Lung (tissue), 12 donors: ENCODE measurements around the gene AIRE. TPM values are rescaled to one million over a fixed set of nuclear protein-coding genes. Genes with fewer than 3 reads are reported as not detected.

Experiments
- ATAC-seq: fragments of 200-7000 bp; cut with Tn5 transposase; one replicate; pipeline ENCODE4 v1.9.1; 2020; ENCODE audit warnings: moderate number of reproducible peaks; ENCODE audit not compliant: insufficient read depth, low FRiP score
- DNase-seq, 3 donors: peaks; one replicate each; pipeline ENCODE4 v3.0.0-alpha.2; 2013 to 2017
- H3K27ac ChIP-seq, 2 donors: one replicate each; pipeline ENCODE4 v1.5.1; 2013; ENCODE audit warnings: mild to moderate bottlenecking in 2 of 2, moderate library complexity in 2 of 2, control low read depth in 1 of 2, inconsistent platforms in 1 of 2, low read depth in 1 of 2, low read length in 1 of 2
- H3K27me3 ChIP-seq, 3 donors: one replicate each; pipeline ENCODE4 v1.5.1; 2013; ENCODE audit warnings: low read length in 2 of 3; ENCODE audit not compliant: control insufficient read depth in 3 of 3, insufficient read depth in 3 of 3
- H3K36me3 ChIP-seq, 4 donors: one replicate each; pipeline ENCODE4 v1.5.1; 2013; ENCODE audit warnings: low read length in 4 of 4, mild to moderate bottlenecking in 1 of 4, moderate library complexity in 1 of 4; ENCODE audit not compliant: control insufficient read depth in 4 of 4, insufficient read depth in 4 of 4
- H3K4me1 ChIP-seq, 5 donors: one replicate each; pipeline ENCODE4 v1.5.1; 2013; ENCODE audit warnings: low read length in 5 of 5, mild to moderate bottlenecking in 2 of 5, moderate library complexity in 1 of 5; ENCODE audit not compliant: control insufficient read depth in 5 of 5, insufficient read depth in 5 of 5
- H3K4me3 ChIP-seq: one replicate; pipeline ENCODE4 v1.5.1; 2013; ENCODE audit warnings: mild to moderate bottlenecking, control low read depth, moderate library complexity
- H3K9ac ChIP-seq, 2 donors: one replicate each; pipeline ENCODE4 v1.5.1; 2013; ENCODE audit warnings: low read length in 2 of 2, control low read depth in 1 of 2; ENCODE audit not compliant: insufficient read depth in 1 of 2
- H3K9me3 ChIP-seq, 4 donors: one replicate each; pipeline ENCODE4 v1.5.1; 2013; ENCODE audit warnings: low read length in 3 of 4, mild to moderate bottlenecking in 1 of 4, moderate library complexity in 1 of 4; ENCODE audit not compliant: control insufficient read depth in 4 of 4, insufficient read depth in 3 of 4
- WGBS, 2 donors: extraction: QIAGEN DNeasy Blood & Tissue Kit; methylation state at CpG; one replicate each; pipeline ENCODE4 v1.1.7; 2013; 5-methylcytosine and 5-hydroxymethylcytosine counted together
- polyA plus RNA-seq, 2 donors: library from polyadenylated mRNA; stranded (reverse); fragments of 200-250 nt; gene quantifications; one replicate each; pipeline ENCODE4 v1.2.1, GENCODE V29; 2013
- total RNA-seq, 2 donors: library from RNA; depleted of rRNA in 1 of 2; stranded (reverse); fragments of >200 nt in 1 of 2; gene quantifications; one replicate each; pipeline ENCODE4 v1.2.1, GENCODE V29; 2014 to 2021
- TF ChIP-seq, protein P1 (sequence below): IDR thresholded peaks from 2 replicates; pipeline ENCODE4 v1.5.1; 2012; ENCODE audit warnings: mild to moderate bottlenecking; ENCODE audit errors: control extremely low read depth, extremely low read depth
- donor health status: control.
- donor health status: control.
- donor health status: Bipolar disorder and iron deficiency.
- donor health status: healthy.
- donor health status: DM: yes; HTN: yes; CAD: no.

AIRE gene
- total and polyA plus RNA-seq, 4 donors, result 0.37 TPM; not detected in 3

DNA sequence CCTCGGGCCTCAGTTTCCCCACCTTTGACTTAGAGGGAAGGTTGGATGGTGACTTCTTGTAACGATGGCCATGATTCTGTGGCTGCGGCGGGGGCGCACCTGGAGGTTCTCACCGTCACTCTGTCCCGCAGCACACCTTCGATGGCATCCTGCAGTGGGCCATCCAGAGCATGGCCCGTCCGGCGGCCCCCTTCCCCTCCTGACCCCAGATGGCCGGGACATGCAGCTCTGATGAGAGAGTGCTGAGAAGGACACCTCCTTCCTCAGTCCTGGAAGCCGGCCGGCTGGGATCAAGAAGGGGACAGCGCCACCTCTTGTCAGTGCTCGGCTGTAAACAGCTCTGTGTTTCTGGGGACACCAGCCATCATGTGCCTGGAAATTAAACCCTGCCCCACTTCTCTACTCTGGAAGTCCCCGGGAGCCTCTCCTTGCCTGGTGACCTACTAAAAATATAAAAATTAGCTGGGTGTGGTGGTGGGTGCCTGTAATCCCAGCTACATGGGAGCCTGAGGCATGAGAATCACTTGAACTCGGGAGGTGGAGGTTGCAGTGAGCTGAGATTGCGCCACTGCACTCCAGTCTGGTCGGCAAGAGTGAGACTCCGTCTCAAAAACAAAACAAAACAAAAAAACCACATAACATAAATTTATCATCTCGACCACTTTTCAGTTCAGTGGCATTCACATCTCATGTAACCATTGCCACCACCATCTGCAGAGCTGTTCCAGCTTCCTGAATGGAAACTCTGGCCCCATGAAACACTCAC is 12.0 kb downstream of the AIRE start:
- ATAC-seq (peak; percentile 59), DNase-seq (peak; percentile 87 to 90 (median 89))
- Histone ChIP-seq H3K27me3 (no peaks in the 10 kb centered on the region), H3K4me3 (no peak overlapping the region), H3K9ac (no peak overlapping the region), H3K27ac (no peak overlapping the region), H3K4me1 (peaks cover 0 to 34% (median 24%) of the 10 kb centered on the region in 5 donors), H3K9me3 (no peaks in the 10 kb centered on the region), H3K36me3 (no peaks in the 10 kb centered on the region)
- 26% methylated on average over 22 of the region's 22 CpGs for WGBS, 2 donors
- TF ChIP-seq, protein P1, sequence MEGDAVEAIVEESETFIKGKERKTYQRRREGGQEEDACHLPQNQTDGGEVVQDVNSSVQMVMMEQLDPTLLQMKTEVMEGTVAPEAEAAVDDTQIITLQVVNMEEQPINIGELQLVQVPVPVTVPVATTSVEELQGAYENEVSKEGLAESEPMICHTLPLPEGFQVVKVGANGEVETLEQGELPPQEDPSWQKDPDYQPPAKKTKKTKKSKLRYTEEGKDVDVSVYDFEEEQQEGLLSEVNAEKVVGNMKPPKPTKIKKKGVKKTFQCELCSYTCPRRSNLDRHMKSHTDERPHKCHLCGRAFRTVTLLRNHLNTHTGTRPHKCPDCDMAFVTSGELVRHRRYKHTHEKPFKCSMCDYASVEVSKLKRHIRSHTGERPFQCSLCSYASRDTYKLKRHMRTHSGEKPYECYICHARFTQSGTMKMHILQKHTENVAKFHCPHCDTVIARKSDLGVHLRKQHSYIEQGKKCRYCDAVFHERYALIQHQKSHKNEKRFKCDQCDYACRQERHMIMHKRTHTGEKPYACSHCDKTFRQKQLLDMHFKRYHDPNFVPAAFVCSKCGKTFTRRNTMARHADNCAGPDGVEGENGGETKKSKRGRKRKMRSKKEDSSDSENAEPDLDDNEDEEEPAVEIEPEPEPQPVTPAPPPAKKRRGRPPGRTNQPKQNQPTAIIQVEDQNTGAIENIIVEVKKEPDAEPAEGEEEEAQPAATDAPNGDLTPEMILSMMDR, result peak; percentile 85

DNA sequence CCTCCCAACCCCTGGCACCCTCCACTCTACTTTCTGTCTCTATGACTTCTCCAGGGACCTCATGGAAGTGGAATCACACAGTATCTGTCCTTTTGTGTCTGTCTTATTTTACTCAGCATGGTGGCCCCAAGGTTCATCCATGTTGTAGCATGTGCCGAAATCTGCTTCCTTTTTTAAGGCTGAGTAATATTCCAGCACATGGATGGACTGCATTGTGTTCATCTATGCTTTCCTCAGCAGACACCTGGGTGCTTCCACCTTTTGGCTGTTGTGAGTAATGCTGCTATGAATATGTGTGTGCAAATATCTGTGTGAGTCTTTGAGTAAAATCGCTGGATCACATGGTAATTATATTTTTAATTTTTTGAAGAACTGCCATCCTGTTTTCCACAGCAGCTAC is 12.6 kb downstream of the AIRE start:
- no peaks in the 10 kb centered on the region for H3K36me3 ChIP-seq
- no peak overlapping the region for H3K4me3 ChIP-seq
- H3K4me1 ChIP-seq, result peaks cover 0 to 36% (median 24%) of the 10 kb centered on the region in 5 donors
- DNase-seq (no peak), ATAC-seq (no peak)
- no peaks in the 10 kb centered on the region for H3K27me3 ChIP-seq
- 90 to 91% methylated on average over 2 of the region's 2 CpGs for WGBS, 2 donors
- TF ChIP-seq, protein P1, result no peak
- no peak overlapping the region for H3K27ac ChIP-seq
- no peak overlapping the region for H3K9ac ChIP-seq
- H3K9me3 ChIP-seq, result no peaks in the 10 kb centered on the region

DNA sequence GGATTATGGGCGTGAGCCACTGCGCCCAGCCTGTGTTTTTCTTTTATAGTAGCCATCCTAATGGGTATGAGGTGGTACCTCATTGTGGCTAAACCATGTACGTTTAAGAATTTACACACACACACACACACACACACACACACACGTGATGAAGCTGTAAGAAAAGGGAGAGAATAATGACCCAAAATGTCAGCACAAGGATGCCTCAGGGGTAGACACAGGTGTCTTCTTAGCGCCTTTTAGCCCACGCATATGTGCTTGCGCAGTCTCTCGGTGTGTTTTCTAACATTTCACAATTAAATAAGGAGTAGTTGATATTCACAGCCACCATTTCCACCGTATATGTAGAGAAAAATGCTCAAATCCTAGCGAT is 13.4 kb downstream of the AIRE start:
- Histone ChIP-seq H3K27ac (peak overlapping the region in 1 of 2 donors; percentile 88), H3K4me1 (peaks cover 0 to 42% (median 28%) of the 10 kb centered on the region in 5 donors), H3K4me3 (no peak overlapping the region), H3K9me3 (no peaks in the 10 kb centered on the region), H3K36me3 (no peaks in the 10 kb centered on the region), H3K27me3 (no peaks in the 10 kb centered on the region), H3K9ac (peak overlapping the region; percentile 17 to 63)
- ATAC-seq (no peak), DNase-seq (peak in 2 of 3 donors; percentile 33 to 37)
- WGBS, 2 donors, result 30 to 33% methylated on average over 10 of the region's 10 CpGs
- TF ChIP-seq, protein P1, result no peak
